ENCODE measurements around the gene MYCBPAP.
A peak's percentile ranks its signal among the peaks of the same experiment; 100 is the strongest.

Gene MYCBPAP

DNA sequence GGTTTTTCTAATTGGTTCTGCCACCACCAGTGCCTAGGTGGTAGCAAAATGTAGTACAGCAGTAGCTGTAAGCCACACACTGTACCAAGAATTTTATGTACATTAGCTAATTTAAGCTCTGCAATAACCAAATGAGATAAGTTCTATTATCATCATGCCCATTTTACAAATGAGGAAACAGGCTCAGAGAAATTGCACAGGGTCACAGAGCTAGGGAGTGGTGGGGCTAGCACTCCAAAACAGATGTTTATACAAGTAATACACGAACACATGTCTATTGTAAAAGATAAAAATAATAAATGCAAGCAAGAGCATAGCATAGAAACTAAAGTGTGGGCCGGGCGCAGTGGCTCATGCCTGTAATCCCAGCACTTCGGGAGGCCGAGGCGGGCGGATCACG, 16.0 kb upstream of the MYCBPAP start:
- no peak for DNase-seq

- no peak for DNase-seq
These were observed 14.5 kb upstream of the MYCBPAP start for GRCh38 chr17:50493744-50494143.

DNA sequence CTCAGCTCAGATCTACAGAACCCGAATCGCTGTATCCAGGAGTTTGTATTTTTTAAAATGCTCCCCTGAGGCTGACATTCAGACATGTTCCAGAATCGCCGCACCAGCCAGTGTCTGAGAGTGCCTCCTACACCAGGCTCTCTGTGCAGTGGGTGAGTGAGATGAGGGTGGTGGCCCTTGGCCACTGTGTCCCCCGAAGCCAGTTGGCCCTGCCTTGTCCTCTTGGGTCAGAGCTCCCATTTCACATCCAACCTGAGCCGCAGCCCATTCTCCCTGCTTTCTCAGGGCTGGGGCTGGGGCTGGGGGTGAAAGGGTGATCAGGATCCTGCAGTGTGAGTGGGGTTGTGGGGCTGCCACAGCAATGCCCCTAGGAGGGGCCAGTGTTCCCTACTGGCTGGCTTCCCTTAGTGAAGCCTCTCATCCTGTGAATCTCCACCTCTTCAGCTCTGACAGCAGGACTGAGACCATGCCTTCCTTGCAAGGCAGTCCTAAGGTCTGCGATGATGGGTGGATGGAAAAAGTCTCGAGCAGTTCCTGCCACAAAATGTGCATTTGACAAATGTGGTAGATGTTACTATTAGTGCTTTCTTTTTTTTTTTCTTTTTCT, 12.9 kb upstream of the MYCBPAP start:
- no peak for DNase-seq

DNA sequence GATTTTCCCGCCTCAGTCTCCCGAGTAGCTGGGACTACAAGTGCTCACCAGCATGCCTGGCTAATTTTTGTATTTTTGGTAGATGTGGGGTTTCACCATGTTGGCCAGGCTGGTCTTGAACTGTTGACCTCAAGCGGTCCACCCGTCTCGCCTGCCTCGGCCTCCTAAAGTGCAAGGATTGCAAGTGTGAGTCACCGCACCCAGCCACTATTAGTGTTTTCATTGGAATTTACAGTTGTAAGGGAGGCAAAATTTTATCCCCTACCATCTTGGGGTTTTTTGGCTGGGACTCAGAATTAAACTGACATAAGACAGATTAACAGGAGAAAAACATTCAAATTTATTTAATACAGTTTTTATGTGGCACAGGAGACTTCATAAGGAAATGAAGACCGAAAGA, 12.3 kb upstream of the MYCBPAP start:
- no peak for DNase-seq

GRCh38 chr17:50498021-50498874, 10.0 kb upstream of the MYCBPAP start:
- no peak for DNase-seq

GRCh38 chr17:50499270-50499669, 9.0 kb upstream of the MYCBPAP start:
- DNase-seq: no peak

DNA sequence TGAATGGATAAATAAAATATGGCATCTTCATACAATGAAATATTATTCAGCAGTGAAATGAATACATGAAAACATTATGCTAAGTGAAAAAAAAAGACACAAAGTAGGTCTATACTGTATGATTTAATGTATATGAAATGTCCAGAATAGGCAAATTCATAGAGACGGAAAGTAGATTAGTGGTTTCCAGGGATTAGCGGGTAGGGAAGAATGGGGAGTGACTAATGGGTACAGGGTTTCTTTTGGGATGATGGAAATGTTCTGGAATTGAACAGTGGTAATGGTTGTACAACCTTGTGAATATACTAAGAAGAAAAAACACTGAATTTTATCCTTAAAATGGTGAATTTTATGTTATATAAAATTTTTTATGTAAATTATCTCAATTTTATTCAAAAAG, 8.5 kb upstream of the MYCBPAP start:
- no peak for DNase-seq

DNA sequence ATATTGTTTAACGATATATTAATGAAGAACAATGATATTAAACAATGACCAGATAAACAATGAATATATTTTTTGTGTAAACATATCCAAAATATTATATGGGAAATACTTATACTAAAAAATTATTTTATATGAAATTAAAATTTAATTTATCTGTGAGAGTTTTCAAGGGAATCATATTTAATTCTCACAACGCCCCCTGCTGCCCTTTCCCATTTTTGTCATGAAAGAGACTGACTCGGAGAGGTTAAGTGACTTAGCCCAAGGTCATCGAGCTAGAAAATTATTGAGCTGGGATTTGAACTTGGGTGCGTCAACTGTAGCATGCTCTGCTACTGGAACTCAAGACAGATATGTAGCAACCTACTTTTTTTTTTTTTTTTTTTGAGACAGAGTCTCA, 7.2 kb upstream of the MYCBPAP start:
- DNase-seq: peak; percentile 41

DNA sequence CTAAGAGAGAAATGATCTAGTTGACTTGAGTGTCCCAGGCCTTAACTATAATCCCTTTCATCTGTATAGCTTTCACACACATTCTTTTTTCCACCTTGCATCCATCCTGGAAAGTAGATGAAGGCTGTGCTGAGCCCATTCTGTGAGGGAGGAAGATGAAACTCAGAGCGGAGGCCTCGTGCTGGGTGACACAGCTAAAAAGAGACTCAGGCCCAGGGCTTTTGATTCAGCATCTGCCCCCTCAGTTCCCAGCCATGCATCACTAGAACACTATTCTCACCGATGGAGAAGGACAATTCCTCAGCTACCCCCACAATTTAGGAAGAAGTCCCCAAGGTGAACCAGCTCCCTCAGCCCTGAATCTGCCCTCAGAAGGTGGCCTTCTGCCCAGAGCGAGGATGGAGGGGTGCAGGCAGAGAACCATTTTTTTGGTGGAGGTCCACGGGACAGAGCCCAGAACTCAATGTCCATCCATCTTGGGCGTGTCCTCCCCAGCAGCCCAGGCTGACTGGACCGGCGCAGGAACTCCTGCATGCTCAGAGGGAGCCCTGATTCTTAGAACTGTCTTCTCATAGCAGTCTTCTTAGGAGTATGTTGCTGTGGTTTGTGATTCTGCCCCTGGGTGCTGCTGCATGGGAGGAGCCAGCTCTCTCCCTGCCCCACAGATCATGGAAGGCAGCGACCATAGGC, 5.8 kb upstream of the MYCBPAP start:
- DNase-seq: no peak

GRCh38 chr17:50505591-50506130, 2.6 kb upstream of the MYCBPAP start:
- DNase-seq: no peak

GRCh38 chr17:50506298-50506697, 1.9 kb upstream of the MYCBPAP start:
- no peak for DNase-seq

DNA sequence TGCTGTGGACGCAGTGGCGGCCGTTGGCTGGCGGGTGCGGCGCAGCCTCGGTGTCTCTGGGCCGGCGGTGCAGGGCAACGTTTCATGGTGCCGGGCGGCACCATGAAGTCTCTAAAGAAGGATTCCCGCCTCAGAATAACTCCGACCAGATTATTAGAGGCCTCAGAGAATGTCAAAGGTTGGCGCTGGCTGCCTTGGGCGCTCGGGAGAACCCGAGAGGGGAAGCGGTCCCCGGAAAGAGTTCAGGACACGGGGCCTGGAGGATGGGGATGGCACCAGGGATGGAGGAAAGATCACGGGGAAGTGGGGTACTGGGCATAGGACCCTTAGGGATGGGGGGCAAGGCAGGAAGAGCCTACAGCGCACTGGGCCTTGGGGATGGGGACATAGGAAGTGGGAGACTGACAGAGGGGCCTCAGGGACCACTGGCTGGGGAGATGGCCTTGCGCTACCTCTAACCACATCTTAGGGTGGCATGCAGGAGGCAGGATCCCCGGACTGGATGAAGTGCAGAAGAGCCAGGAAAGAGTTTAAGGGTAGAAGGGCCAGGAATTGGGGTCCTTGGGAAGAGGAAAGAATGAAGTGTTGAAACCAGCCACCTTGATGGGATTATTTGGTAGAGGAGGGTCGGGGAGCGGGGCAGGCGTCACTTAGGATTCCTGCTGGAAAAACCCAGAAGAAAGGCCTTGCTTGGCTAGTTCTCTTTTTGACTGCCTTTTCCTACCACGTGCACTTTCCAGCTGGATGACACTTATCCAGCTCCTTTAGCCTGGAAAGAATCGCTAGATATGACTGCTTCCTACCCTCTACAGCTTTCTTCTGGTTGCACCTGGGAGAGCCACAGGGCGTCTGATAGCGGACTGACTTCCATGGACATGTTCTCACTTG, 578 bp downstream of the MYCBPAP start:
- DNase-seq: no peak

DNA sequence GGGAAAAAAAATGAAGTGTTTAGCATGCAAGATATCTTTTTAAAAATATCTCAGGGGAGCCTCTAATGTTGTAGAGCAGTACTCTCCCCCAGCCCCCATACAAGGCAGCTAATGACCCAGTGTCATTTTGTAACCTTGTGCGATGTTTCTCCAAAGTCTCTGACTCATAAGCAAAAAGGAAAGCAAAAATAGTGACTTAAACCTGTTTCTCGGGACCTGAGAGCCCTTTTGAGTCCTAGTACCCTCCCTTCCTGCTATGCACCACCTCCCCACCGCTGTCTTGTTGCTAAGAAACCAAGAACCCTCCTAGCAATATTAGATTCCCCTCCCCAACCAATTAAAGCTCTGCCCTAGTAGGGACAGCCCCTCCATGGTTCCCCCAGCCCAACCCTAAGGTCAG, 2.8 kb downstream of the MYCBPAP start:
- peak; percentile 71 for DNase-seq

DNA sequence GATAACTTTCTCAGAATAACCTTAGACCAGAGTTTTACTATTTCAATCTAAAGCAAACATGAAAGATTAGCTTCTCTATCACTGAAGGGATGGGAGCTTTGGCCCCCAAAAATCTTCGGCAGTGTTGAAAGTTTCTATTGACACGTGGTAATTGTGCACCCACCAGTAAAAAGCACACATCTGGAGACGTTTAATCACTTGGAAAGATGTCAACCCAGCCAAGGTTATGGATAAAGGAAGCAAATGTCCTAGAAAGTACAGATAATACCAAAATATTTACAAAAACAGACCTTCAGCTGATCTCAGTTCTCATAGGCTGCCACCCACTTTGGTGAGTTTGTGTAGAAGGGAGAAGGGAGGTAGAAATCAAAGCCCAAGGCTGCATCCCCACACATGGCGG, 5.3 kb downstream of the MYCBPAP start:
- no peak for DNase-seq

- no peak for DNase-seq
These were observed 6.1 kb downstream of the MYCBPAP start for GRCh38 chr17:50514388-50514787.

- no peak for DNase-seq
These were observed 6.9 kb downstream of the MYCBPAP start for GRCh38 chr17:50514936-50515702.

- DNase-seq: no peak
These were observed 8.8 kb downstream of the MYCBPAP start for GRCh38 chr17:50517011-50517410.

GRCh38 chr17:50517504-50518383, 9.5 kb downstream of the MYCBPAP start:
- no peak for DNase-seq

DNA sequence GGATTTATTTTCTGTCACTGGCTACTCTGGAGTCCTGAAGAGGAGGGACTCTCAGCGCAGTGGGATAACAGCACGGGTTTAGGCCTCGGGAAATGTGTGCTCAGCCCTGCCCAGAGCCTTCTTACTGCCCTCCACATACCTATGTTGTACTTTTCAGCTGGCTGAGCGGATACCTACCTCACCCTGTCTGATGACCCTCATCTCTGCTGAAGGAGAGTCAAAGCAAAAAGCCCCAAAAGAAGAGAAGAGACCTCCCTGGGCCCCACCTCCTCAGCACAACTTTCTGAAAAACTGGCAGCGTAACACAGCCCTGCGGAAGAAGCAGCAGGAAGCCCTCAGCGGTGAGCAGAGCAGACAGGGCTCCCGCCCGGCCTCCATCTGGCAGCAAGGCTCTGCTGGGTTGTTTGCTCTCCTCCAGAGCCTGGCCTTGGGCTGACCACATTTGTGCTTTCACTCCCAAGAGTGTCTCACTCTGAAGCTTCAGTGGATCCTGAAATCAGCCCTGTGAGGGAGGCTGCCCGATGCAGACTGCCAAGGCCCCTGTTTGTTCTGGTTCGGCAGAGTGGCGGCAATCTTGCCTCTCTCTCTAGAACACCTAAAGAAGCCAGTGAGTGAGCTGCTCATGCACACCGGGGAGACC, 10.3 kb downstream of the MYCBPAP start:
- no peak for DNase-seq

- no peak for DNase-seq
These were observed 11.0 kb downstream of the MYCBPAP start for GRCh38 chr17:50519141-50519834.
